MG63 (cell line): ENCODE data around the gene WNT9A. TPM values are rescaled to one million over a fixed set of nuclear protein-coding genes. Genes with fewer than 3 reads are reported as not detected.
"Not testable (repeated sequence)": the region's sequence is repeated elsewhere in the genome, so short reads cannot be mapped to it uniquely, and the experiment has no call there.

Experiments
- DNase-seq: peaks from one replicate; pipeline ENCODE4 v3.0.0-alpha.2; 2020
- H3K27me3 ChIP-seq: fragments of 250-450 bp; sonication (Bioruptor Pico); 2 replicates; pipeline ENCODE4 v1.5.1; 2020; ENCODE audit warnings: mild to moderate bottlenecking, moderate library complexity
- H3K36me3 ChIP-seq: fragments of 250-450 bp; sonication (Bioruptor Pico); 2 replicates; pipeline ENCODE4 v1.5.1; 2020; ENCODE audit warnings: mild to moderate bottlenecking, moderate library complexity
- H3K4me3 ChIP-seq: fragments of 250-450 bp; sonication (Bioruptor Pico); 2 replicates; pipeline ENCODE4 v1.5.1; 2020; ENCODE audit warnings: mild to moderate bottlenecking, moderate library complexity
- H3K9me3 ChIP-seq: fragments of 250-450 bp; sonication (Bioruptor Pico); 2 replicates; pipeline ENCODE4 v1.5.1; 2020; ENCODE audit warnings: mild to moderate bottlenecking, moderate library complexity
- total RNA-seq: library from RNA; depleted of rRNA; stranded (reverse); fragments of >200 nt; shearing (Covaris generic); gene quantifications from 2 replicates; pipeline ENCODE4 v1.2.3, GENCODE V29; 2014; ENCODE audit warnings: low replicate concordance

WNT9A gene
- total RNA-seq, 1 experiment from 2014 or later = 11.3 TPM

DNA sequence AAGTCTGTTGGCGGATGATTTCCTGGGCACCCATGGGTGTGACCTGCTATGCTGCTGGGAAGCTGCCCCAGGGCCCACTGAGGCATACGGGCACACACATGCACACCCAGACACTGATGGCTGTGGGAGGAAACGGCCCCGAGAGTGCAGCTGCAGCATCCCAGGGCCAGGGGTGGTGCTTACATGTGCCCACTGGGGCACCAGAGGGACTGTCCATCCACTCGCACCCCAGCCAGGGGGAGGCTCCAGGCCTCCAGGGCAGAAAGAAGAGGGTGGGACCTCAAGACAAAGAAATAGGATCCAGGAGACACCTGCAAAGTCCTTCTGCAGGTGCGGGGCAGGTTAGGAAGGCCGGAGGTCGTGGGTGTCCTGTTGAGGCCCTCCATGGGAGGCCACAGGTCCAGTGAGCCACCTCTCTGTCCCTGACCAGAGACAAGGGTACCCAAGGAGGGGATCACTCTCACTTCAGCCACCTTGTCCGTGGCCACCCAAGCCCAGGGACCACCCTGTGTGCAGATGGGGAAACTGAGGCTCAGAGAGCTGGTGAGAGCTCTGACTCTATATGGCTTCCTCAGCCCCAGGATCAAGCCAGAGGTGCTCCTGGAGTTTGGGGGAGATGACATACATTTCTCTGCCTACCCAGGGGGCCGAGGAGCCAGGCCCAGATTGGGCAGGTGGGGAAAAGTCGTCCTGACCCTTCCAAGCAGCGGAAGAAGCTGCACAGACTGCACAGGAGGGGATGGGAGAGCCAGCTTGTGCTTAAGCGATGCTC is 57.1 kb downstream of the WNT9A start:
- Histone ChIP-seq H3K9me3 (no peaks in the 10 kb centered on the region), H3K36me3 (no peaks in the 10 kb centered on the region), H3K4me3 (no peak overlapping the region), H3K27me3 (no peaks in the 10 kb centered on the region)
- no peak for DNase-seq

DNA sequence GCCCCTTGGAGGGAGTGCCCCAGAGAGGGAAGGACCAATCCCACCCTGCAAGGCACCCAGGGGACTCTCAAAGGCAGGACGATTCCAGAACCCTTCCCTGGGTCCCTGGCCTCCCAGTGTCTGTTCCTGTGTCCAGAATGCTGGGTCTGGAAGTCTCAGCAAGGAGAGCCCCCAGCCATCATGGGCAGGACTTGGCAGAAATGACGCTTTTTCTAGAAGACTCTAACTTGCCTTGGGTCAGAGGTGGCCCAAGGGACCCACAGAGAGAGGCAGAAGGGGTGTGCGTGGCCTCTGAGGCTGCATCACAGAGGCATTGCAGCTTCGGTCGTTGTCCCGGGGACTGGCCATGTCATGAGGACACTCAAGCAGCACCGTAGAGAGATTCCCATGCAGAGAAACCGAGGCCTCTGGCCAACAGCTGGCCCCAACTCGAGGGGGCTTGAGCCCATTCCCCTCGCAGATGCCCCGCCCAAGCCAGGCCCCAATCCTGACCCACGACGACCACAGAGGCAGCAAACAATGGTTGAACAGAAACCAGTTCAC is 57.8 kb downstream of the WNT9A start:
- Histone ChIP-seq H3K9me3 (no peaks in the 10 kb centered on the region), H3K4me3 (no peak overlapping the region), H3K27me3 (no peaks in the 10 kb centered on the region), H3K36me3 (no peaks in the 10 kb centered on the region)
- no peak for DNase-seq

DNA sequence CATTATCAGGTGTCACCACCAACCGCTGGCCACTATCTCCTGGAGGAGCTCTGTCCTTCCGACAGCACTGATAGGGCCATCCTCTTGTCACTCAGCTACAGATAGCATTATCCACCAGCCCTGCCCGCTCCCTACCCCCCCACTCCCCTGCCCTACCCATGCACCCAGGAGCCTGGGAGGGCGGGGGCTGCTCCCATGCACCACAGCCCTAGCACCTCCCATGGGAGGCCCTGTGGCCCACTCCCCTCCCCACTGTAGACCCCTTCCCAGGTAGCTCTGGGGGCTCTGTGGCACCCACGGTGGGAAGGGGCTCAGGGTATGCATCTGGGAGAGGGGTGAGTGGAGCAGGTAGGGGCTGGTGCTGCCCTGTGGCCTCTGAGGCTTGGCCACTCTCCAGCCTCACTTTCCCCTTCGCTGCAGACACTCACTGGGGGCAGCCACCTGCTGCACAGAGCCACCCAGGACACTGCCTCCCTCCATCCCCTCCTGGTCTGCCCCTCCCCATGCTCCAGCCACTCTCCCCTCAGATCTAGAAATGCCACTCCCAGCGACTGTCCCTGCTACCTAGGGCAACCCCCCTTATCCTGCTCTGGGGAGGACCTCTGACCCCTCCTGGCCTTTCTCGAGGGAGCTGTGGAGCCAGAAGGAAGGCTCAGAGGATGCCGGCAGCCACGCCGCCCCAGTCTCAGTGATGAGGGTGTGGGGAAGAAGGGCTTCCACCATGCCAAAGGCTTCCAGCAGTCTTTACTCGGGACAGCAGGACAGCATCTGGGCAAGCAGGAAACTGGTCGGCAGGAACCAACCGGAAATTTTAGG is 58.5 kb downstream of the WNT9A start:
- Histone ChIP-seq H3K36me3 (no peaks in the 10 kb centered on the region), H3K27me3 (no peaks in the 10 kb centered on the region)
- no peak for DNase-seq

DNA sequence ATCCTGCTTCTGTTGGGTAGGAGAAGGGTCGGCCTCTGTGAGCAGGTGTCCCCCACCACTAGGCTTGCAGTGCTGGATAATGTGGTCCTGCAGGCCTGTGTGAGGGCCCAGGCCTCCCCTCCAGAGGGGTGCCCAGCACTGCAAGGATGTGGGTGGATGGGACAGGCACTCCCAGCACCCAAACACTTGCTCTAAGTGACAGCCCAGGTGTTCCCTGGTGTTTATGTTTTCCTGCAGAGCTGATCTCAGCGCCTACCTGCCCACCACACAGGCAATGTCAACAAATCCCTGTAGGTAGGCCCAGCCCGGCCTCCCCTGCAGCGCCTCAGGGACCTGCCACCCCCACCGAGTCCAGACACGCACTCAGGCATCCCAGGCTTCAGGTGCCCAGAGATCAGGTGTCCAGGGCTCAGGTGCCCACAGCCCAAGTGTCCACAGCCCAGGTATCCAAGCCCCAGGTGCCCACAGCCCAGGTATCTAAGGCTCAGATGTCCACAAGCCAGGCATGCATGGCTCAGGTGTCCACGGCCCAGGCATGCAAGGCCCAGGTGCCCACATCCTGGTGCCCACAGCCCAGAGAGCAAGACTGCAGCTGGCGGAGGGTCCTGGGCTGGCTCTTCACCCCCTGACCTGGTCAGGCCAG is 59.2 kb downstream of the WNT9A start:
- no peaks in the 10 kb centered on the region for H3K9me3 ChIP-seq
- no peak for DNase-seq
- H3K27me3 ChIP-seq = no peaks in the 10 kb centered on the region
- no peaks in the 10 kb centered on the region for H3K36me3 ChIP-seq
- H3K4me3 ChIP-seq = no peak overlapping the region

More for the DNA sequence above, 58.5 kb downstream of the WNT9A start:
- Histone ChIP-seq H3K9me3 (no peaks in the 10 kb centered on the region), H3K4me3 (no peak overlapping the region)

DNA sequence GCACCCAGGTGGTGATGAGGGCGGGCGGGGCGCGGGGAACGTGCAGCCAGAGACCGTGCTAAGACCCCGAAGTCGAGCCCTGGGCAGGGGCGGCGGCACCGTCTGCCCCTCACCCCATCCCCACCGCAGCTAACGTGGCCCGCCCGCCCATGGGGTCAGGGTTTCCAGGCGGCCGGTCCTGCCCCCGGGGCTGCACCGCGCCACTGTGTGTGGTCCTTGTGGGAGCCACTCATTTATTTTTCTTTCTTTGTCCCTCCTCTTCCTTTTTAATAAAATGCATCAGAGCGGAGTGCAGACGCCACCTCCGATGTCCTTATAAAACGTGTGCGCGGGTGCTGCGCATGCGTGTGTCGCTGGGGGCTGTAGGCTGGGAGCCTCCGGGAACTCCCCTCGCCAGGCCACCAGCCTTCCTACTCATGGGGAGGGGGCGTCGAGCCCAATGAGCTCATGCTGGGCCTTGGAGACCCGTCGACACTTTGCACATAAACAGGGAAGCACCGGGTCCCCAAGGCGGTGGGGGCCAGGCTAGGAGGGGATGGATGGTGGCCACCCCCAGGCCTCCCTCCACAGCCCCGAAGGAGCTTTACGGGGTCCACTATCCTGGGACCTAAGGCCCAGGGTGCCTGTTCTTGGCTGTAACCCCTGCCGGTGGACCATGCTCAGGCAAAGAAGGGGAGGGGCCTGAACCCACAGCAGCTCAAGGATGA is 59.9 kb downstream of the WNT9A start:
- DNase-seq = no peak
- H3K36me3 ChIP-seq = no peaks in the 10 kb centered on the region
- H3K27me3 ChIP-seq = no peaks in the 10 kb centered on the region
- no peaks in the 10 kb centered on the region for H3K9me3 ChIP-seq
- H3K4me3 ChIP-seq = no peak overlapping the region

DNA sequence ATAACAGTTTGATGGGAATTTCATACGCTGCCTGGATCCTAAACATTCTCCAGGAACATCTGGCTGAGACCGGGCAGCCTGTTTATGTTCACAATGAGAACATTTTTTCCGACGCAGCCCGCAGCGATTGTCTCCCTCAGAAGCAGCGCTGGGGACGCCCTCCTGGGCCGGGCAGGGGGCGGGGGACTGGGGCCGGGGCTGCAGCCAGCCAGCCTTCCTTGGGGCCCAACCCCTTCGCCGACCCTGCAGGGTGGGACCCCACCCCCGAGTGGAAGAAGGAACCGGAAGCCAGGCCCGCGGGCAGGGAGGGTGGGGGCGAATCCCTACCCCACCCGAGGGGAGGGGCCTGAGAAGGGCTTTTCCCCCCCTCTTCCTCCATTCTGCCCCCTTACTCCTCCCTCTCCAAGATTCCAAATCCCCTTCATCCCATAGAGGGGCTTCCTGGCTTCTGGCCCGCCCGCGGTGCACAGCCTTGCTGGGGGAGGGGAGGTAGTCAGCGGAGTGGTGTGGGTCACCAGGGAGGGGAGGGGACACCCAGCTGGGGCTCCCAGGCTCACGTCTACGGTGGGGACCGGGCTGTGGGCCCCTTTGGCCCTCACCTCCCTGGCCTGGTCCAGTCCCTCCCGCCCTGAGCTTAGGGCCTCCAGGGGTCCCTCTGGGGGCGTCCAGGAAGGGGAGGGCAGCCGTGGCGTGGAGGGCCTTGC is 60.6 kb downstream of the WNT9A start:
- DNase-seq = no peak
- no peaks in the 10 kb centered on the region for H3K27me3 ChIP-seq
- H3K4me3 ChIP-seq = no peak overlapping the region
- no peaks in the 10 kb centered on the region for H3K9me3 ChIP-seq
- H3K36me3 ChIP-seq = no peaks in the 10 kb centered on the region

DNA sequence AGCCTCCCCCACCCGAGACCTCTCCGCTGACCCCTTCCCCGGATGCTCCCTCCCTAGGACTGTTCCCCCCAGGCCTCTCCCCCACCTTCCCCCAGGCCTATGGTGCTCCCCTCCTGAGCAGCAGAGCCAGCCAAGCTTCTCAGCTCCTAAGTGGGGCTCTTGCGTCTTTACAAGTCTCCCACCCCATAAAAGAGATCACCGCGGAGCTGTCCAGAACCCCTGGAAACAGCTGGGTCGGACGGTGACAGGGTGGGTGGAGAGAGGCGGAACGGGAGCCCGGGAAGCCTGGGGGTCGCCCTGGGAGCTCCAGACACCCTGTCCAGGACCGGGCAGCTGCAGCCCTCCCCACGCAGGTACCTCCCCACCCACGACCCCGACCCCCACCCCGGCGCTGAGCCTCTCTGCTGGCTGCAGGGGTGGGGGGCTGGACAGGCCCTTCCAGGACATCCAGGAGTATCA is 61.2 kb downstream of the WNT9A start:
- no peak for DNase-seq
- H3K4me3 ChIP-seq = no peak overlapping the region
- no peaks in the 10 kb centered on the region for H3K36me3 ChIP-seq
- H3K27me3 ChIP-seq = no peaks in the 10 kb centered on the region
- H3K9me3 ChIP-seq = no peaks in the 10 kb centered on the region

DNA sequence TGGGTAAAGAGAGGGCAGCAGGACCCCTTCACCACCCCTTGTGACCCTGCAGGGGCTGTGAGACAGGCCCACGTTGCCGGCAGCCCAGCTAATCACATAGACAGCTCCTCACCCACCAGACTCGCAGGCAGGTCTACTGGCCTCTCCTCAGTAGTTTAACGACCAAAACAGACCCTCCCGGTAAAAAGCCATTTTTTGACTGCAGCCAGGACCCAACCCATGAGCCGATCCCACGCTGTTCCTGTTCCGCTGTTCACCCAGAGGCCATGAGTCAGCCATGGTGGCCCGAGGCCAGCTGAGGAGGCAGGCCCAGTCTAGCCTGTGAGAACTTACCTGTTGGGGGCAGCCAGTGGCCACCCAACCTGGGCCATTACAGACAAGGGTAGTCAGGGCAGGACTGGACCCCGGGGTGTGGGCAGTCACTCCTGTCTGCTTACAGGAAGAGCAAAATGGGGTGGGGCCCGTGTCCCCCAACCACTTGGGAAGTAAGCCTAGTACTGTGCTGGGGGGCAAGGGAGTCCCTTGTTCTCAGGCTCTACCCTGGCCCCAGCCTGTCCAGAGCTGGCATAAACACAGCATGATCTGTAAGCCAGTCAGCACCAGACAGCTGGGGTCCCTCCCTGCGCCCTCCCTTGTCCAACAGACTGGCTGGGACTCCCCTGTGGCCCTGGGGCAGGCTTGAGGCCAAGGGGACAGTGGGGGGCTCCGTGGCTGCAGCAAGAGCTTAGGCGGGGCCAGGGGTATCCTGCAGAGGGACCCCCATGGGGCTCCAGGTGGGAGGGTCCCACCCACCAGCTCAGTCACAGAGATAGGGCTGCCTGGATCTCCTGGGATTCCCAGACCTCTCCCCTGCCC is 61.9 kb downstream of the WNT9A start:
- Histone ChIP-seq H3K4me3 (no peak overlapping the region), H3K36me3 (no peaks in the 10 kb centered on the region), H3K9me3 (no peaks in the 10 kb centered on the region), H3K27me3 (no peaks in the 10 kb centered on the region)
- peak; percentile 85 for DNase-seq

DNA sequence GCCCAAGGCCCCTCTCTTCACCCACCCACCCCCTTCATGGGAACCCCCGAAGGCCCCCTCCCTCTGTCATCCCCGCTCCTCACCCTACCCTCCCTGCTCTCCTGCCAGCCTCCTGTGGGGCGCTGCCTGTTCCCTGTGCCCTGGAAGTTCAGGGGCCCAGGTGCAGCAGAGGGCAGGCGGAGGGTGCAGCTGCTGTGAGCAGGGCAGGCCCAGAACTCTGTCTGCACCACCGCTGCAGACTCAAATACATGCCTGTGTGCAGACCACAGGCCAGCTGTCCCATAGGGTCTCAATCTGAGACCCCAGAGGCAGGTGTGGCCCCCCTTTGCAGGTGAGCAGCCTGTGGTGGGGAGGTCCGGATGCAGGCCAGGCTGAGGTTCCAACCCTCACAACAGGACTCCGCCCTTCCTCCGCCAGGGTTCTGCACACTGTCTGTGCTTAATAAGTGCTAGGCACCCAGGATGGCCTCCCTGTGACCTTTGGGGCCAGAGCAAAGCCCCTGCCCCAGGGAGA is 62.5 kb downstream of the WNT9A start:
- H3K9me3 ChIP-seq = no peaks in the 10 kb centered on the region
- no peaks in the 10 kb centered on the region for H3K36me3 ChIP-seq
- no peak for DNase-seq
- no peaks in the 10 kb centered on the region for H3K27me3 ChIP-seq
- no peak overlapping the region for H3K4me3 ChIP-seq

DNA sequence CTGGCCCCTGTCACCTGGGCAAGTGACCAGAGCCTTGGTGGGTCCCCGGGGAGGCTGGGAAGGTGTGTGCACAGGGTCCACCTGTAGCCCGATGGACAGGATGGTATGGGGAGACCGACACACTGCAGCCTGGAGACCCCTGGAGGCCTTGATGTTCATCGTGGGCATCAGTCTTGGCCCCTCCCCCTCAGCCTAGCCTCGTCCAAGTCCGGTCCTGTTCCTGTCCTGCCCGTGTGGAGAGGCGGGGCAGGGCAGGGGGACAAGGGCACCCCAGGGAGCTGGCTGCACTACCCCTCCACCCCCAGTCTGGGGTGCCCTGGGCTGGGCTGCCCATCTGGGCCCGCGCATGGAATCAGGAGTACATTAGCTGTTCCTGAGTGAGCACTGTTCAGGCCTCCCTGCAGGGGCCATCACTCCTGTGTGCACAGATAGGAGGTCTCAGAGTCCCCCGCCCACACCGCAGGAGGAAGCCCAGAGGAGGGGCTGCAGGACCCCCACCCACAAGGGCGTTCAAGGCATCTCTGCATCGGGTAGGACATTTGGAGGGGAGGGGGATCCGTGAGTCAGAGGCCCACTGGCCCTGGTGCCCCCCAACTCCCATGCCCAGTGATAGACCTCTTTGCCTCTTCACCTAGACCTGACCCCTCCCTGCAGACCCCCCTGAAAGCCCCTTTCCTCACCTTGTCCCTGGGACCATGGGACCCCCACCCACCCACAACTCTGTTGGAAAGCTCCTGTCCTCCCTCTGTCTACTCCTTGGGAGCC is 63.2 kb downstream of the WNT9A start:
- Histone ChIP-seq H3K4me3 (no peak overlapping the region), H3K27me3 (no peaks in the 10 kb centered on the region), H3K9me3 (no peaks in the 10 kb centered on the region), H3K36me3 (no peaks in the 10 kb centered on the region)
- DNase-seq = no peak

DNA sequence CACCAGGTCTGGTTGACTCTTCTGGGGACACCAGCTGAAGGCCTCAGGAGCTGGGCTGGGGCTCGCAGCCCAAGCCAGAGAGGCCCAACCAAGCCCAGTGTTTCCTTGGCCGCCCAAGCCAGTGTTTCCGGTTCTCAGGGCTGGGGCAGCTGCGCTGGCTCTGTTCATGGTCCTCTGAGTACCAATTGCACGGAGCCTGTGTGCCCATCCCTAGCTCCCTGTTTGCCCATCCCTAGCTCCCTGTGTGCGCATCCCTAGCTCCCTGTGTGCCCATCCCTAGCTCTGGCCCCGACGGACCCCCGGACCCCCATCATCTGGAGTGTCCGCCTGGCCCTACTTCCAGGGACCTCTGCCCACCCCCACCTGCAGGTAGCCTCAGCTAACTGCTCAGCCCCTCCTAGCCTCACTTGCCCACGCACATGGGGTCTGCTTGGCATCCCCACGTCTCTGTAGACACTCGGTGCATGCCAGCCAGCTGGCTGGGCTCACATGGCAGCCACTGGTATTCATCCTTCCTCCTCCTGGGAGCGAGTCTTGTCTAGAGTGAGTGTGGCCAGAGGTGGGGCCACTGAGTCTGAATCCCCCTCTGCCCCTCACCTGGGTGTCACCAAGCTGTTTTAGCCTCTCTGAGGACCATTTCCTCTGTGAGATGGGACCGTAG is 64.0 kb downstream of the WNT9A start:
- no peaks in the 10 kb centered on the region for H3K9me3 ChIP-seq
- no peak for DNase-seq
- H3K27me3 ChIP-seq = no peaks in the 10 kb centered on the region
- H3K36me3 ChIP-seq = no peaks in the 10 kb centered on the region
- no peak overlapping the region for H3K4me3 ChIP-seq

DNA sequence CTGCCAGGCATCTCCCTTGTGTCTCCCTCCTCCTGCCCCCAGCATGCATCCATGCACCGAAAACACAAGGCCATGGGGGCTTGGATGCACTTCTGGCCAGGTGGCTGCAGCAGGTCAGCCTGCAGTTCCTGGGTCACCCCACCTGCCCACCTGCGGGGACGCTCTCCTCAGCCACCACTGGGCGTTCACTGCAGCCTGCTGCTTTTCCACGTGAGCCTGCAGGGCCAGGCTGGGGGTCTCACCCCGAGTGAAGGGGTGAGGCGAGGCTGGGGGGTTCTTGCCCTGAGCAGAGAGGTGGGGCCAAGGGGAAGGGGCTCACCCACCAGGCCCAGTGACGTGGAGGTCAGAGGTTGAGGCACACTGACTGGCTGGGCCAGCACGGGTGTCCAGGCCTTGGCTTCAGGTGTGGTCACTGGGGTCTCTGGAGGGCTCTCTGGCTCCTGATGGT is 64.6 kb downstream of the WNT9A start:
- no peaks in the 10 kb centered on the region for H3K27me3 ChIP-seq
- no peak for DNase-seq
- no peaks in the 10 kb centered on the region for H3K9me3 ChIP-seq
- H3K36me3 ChIP-seq = no peaks in the 10 kb centered on the region
- H3K4me3 ChIP-seq = no peak overlapping the region

DNA sequence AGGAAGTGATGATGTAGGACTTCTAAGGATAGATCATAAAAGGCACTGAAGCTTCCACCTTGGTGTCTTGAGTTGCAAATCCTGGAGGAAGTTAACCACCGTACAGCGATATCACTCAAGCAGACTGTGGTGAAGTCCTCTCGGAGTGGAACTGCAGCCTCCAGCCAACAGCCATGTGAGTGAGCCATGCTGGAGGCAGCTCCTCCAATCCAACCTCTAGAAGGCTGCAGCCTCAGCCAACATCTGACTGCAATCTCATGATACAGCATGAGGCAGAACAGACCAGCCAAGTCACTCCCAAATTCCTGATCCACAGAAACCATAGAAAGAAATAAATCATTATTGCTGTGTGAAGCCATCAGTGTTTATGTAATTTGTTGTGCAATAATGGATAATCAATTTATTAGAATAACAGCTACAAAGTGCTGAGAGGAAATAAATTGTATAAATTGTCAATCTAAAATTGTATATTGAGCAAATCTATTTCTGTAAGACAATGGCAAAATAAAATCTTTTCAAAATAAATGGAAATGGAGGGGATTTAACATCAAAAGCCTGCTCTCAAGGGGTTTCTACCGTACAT is 67.3 kb downstream of the WNT9A start:
- H3K9me3 ChIP-seq = peaks cover 2% of the 10 kb centered on the region; the same call in 1 of the 2 replicates
- no peak overlapping the region for H3K4me3 ChIP-seq
- peak; percentile 77 for DNase-seq
- H3K36me3 ChIP-seq = no peaks in the 10 kb centered on the region
- no peaks in the 10 kb centered on the region for H3K27me3 ChIP-seq

DNA sequence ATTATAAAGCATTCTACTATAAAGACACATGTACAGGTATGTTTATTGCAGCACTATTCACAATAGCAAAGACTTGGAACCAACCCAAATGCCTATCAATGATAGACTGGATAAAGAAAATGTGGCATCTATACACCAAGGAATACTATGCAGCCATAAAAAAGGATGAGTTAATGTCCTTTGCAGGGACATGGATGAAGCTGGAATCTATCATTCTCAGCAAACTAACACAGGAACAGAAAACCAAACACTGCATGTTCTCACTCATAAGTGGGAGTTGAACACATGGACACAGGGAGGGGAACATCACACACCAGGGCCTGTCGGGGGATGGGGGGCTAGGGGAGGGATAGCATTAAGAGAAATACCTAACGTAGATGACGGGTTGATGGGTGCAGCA is 69.9 kb downstream of the WNT9A start:
- H3K36me3 ChIP-seq, H3K4me3 ChIP-seq, H3K27me3 ChIP-seq, H3K9me3 ChIP-seq, DNase-seq: not testable (repeated sequence)
